Heart left ventricle (tissue), 16 donors: Measurements from ENCODE around the gene PHIP. TPM values are rescaled to one million over a fixed set of nuclear protein-coding genes. Genes with fewer than 3 reads are reported as not detected.

Experiments used
- ATAC-seq, 4 donors: fragments of 200-7000 bp; cut with Tn5 transposase; one replicate each; pipeline ENCODE4 v1.9.1; 2020 to 2022; ENCODE audit warnings: moderate library complexity in 4 of 4, mild to moderate bottlenecking in 3 of 4, moderate number of reproducible peaks in 1 of 4
- DNase-seq, 5 donors: peaks; one replicate each; pipeline ENCODE4 v3.0.0-alpha.2; 2020
- H3K27ac ChIP-seq, 12 donors: fragments of 200-600 bp; sonication (generic) in 4 of 12; one replicate each; pipeline versions ENCODE4 v1.5.0 to v1.8.0; 2016 to 2022; ENCODE audit warnings: mild to moderate bottlenecking in 2 of 12
- H3K27me3 ChIP-seq, 9 donors: fragments of 200-600 bp; sonication (generic) in 2 of 9; one replicate each; pipeline versions ENCODE4 v1.5.1 to v1.8.0; 2016 to 2022; ENCODE audit warnings: mild to moderate bottlenecking in 3 of 9
- H3K36me3 ChIP-seq, 9 donors: fragments of 200-600 bp; sonication (generic) in 2 of 9; one replicate each; pipeline versions ENCODE4 v1.5.0 to v1.8.0; 2018 to 2022; ENCODE audit warnings: mild to moderate bottlenecking in 2 of 9
- H3K4me1 ChIP-seq, 12 donors: fragments of 200-600 bp; sonication (generic) in 4 of 12; one replicate each; pipeline versions ENCODE4 v1.5.0 to v1.8.0; 2016 to 2022; ENCODE audit warnings: mild to moderate bottlenecking in 3 of 12
- H3K4me3 ChIP-seq, 12 donors: fragments of 200-600 bp; sonication (generic) in 4 of 12; one replicate each; pipeline versions ENCODE4 v1.5.0 to v1.8.0; 2017 to 2022; ENCODE audit warnings: mild to moderate bottlenecking in 9 of 12, moderate library complexity in 4 of 12
- H3K9me3 ChIP-seq, 12 donors: fragments of 200-600 bp; sonication (generic) in 4 of 12; one replicate each; pipeline versions ENCODE4 v1.5.0 to v1.8.0; 2016 to 2022; ENCODE audit warnings: mild to moderate bottlenecking in 1 of 12
- CTCF ChIP-seq, 12 donors: fragments of 200-600 bp; sonication (generic) in 4 of 12; IDR thresholded peaks; one replicate each; pipeline versions ENCODE4 v1.5.0 to v1.8.0; 2018 to 2022; ENCODE audit warnings: antibody characterized with exemption in 12 of 12, mild to moderate bottlenecking in 5 of 12
- POLR2A ChIP-seq, 2 donors: fragments of 450-650 bp; IDR thresholded peaks; one replicate each; pipeline ENCODE4 v1.6.1; 2017; ENCODE audit warnings: antibody characterized with exemption in 2 of 2, mild to moderate bottlenecking in 2 of 2, moderate library complexity in 2 of 2
- WGBS, 4 donors: extraction: QIAGEN DNeasy Blood & Tissue Kit in 2 of 4; methylation state at CpG; one replicate each; pipeline versions ENCODE4 v1.1.5 to v1.1.7; 2013 to 2018; 5-methylcytosine and 5-hydroxymethylcytosine counted together
- intact Hi-C, 10 donors: fragments of 100-400 bp; cut with DNase I; formaldehyde crosslinking; loops; one replicate each; pipeline versions ENCODE4 v1.11.1 to v1.14.2; 2022
- polyA plus RNA-seq, 2 donors: library from polyadenylated mRNA; stranded (reverse); fragments of 200-250 nt; gene quantifications; one replicate each; pipeline ENCODE4 v1.2.3, GENCODE V29; 2013
- total RNA-seq, 9 donors: library from RNA; depleted of rRNA in 2 of 9; stranded (reverse); fragments of >200 nt in 2 of 9; fragmentation: NEBNext Ultra II Directional in 3 of 9; extraction: Animal tissue kit (Norgen Biotek cat#: 25700) in 3 of 9; gene quantifications; one replicate each; pipeline versions ENCODE4 v1.1.0 to v1.2.4, GENCODE V29; 2016 to 2023
- donor health status: ischemic (EF 13 %, LVEDD 7.1; RV severe dilation, severe dysfunction).
- donor health status: healthy with polysubstance abuse.
- donor health status: DM: no; HTN: yes; CAD: no.
- donor health status: DM: no; HTN: no; CAD: no.
- donor health status: ischemic (EF 25% LVEDD 6.9; RV normal size, moderate dysfunction).
- donor health status: ischemic (EF 25% LVEDD 5.7; RV mildly dilated, moderate dysfunction).
- donor health status: healthy.
- donor health status: DM: yes; HTN: yes; CAD: no.
- donor health status: ischemic (EF 35%, LVEDD 5.7; RV mildly dilated, moderate dysfunction).
- donor health status: nonischemic (EF 11% LVEDD 7.7; RV severe dilation, severe dysfunction).
- donor health status: DM: yes; HTN: yes; CAD: no.
- donor health status: PGD.
- donor health status: ischemic (EF 29% LVEDD 5.4; RV normal size, mild dysfunction).
- donor health status: nonischemic (EF 23%, LVEDD 6.1; RV moderate dilation, normal function).

The PHIP gene
- total and polyA plus RNA-seq, 11 donors: 5.6 to 18.9 (median 12.5) TPM

- H3K36me3 ChIP-seq: peaks cover 0 to 55% (median 39%) of the 10 kb centered on the region in 9 donors
- WGBS, 4 donors: 65 to 71% (median 69%) methylated on average over 2 of the region's 2 CpGs
- intact Hi-C loops: no loop called here
Measured at GRCh38 chr6:79045966-79046365, 32.1 kb downstream of the PHIP start.

GRCh38 chr6:79042799-79043126, 35.3 kb downstream of the PHIP start:
- peaks cover 0 to 9% (median 0%) of the 10 kb centered on the region in 12 donors for H3K4me1 ChIP-seq
- no peak overlapping the region for H3K27ac ChIP-seq
- intact Hi-C loops: no loop called here
- TF ChIP-seq POLR2A (IDR thresholded peaks at IDR 0.05) (no peak), CTCF (IDR thresholded peaks at IDR 0.05) (no peak)
- H3K36me3 ChIP-seq: peaks cover 0 to 54% (median 29%) of the 10 kb centered on the region in 9 donors
- ATAC-seq (no peak), DNase-seq (no peak)
- no peaks in the 10 kb centered on the region for H3K27me3 ChIP-seq
- H3K9me3 ChIP-seq: no peaks in the 10 kb centered on the region
- 56 to 71% (median 62%) methylated on average over 5 of the region's 5 CpGs for WGBS, 4 donors
- no peak overlapping the region for H3K4me3 ChIP-seq

More at GRCh38 chr6:79045966-79046365, 32.1 kb downstream of the PHIP start:
- H3K9me3 ChIP-seq: no peaks in the 10 kb centered on the region
- no peak for ATAC-seq
- TF ChIP-seq POLR2A (IDR thresholded peaks at IDR 0.05) (no peak), CTCF (IDR thresholded peaks at IDR 0.05) (no peak)
- no peak for DNase-seq
- H3K4me3 ChIP-seq: no peak overlapping the region
- no peaks in the 10 kb centered on the region for H3K27me3 ChIP-seq
- H3K27ac ChIP-seq: no peak overlapping the region
- peaks cover 0 to 9% (median 0%) of the 10 kb centered on the region in 12 donors for H3K4me1 ChIP-seq

- intact Hi-C loops: no loop called here
Measured at GRCh38 chr6:79042088-79042798, 35.8 kb downstream of the PHIP start.

GRCh38 chr6:79040083-79040482, 38.0 kb downstream of the PHIP start:
- H3K27ac ChIP-seq: no peak overlapping the region
- H3K4me1 ChIP-seq: peaks cover 0 to 11% (median 0%) of the 10 kb centered on the region in 12 donors
- ATAC-seq (no peak), DNase-seq (no peak)
- no peaks in the 10 kb centered on the region for H3K9me3 ChIP-seq
- intact Hi-C loops: no loop called here
- no peaks in the 10 kb centered on the region for H3K27me3 ChIP-seq
- TF ChIP-seq CTCF (IDR thresholded peaks at IDR 0.05) (no peak), POLR2A (IDR thresholded peaks at IDR 0.05) (no peak)
- peaks cover 0 to 61% (median 38%) of the 10 kb centered on the region in 9 donors for H3K36me3 ChIP-seq
- no peak overlapping the region for H3K4me3 ChIP-seq

More at GRCh38 chr6:79042088-79042798, 35.8 kb downstream of the PHIP start:
- 58 to 73% (median 71%) methylated on average over 1 of the region's 1 CpG for WGBS, 4 donors
- ATAC-seq (no peak), DNase-seq (no peak)
- Histone ChIP-seq H3K27me3 (no peaks in the 10 kb centered on the region), H3K4me3 (no peak overlapping the region), H3K4me1 (peaks cover 0 to 9% (median 0%) of the 10 kb centered on the region in 12 donors), H3K9me3 (no peaks in the 10 kb centered on the region), H3K27ac (no peak overlapping the region), H3K36me3 (peaks cover 0 to 59% (median 34%) of the 10 kb centered on the region in 9 donors)
- TF ChIP-seq CTCF (IDR thresholded peaks at IDR 0.05) (no peak), POLR2A (IDR thresholded peaks at IDR 0.05) (no peak)
